Heart left ventricle (tissue), 13 donors: ENCODE results near the gene C19orf38.

ENCODE experiments used
- CTCF ChIP-seq, 12 donors: fragments of 200-600 bp; sonication (generic) in 4 of 12; IDR thresholded peaks; one replicate each; pipeline versions ENCODE4 v1.5.0 to v1.8.0; 2018 to 2022; ENCODE audit warnings: antibody characterized with exemption in 12 of 12, mild to moderate bottlenecking in 5 of 12
- POLR2A ChIP-seq, 2 donors: fragments of 450-650 bp; IDR thresholded peaks; one replicate each; pipeline ENCODE4 v1.6.1; 2017; ENCODE audit warnings: antibody characterized with exemption in 2 of 2, mild to moderate bottlenecking in 2 of 2, moderate library complexity in 2 of 2
- donor health status: ischemic (EF 13 %, LVEDD 7.1; RV severe dilation, severe dysfunction).
- donor health status: DM: no; HTN: yes; CAD: no.
- donor health status: DM: no; HTN: no; CAD: no.
- donor health status: ischemic (EF 25% LVEDD 6.9; RV normal size, moderate dysfunction).
- donor health status: ischemic (EF 25% LVEDD 5.7; RV mildly dilated, moderate dysfunction).
- donor health status: ischemic (EF 35%, LVEDD 5.7; RV mildly dilated, moderate dysfunction).
- donor health status: nonischemic (EF 11% LVEDD 7.7; RV severe dilation, severe dysfunction).
- donor health status: DM: yes; HTN: yes; CAD: no.
- donor health status: PGD.
- donor health status: ischemic (EF 29% LVEDD 5.4; RV normal size, mild dysfunction).
- donor health status: nonischemic (EF 23%, LVEDD 6.1; RV moderate dilation, normal function).

- TF ChIP-seq CTCF (IDR thresholded peaks at IDR 0.05): no peak
- TF ChIP-seq POLR2A (IDR thresholded peaks at IDR 0.05): no peak
These were observed 43.0 kb upstream of the C19orf38 start for GRCh38 chr19:10805065-10805757.
